DMS53 treated with DMSO at 0.1 percent for 48 hours (cell line): ENCODE results near the gene EXOSC6.
"Not testable (repeated sequence)": the region's sequence is repeated elsewhere in the genome, so short reads cannot be mapped to it uniquely, and the experiment has no call there.

Experiments used
- DNase-seq: peaks from one replicate; lab custom pipeline; 2025; ENCODE audit not compliant: unreplicated experiment; lab: John Stamatoyannopoulos, UW

The EXOSC6 gene

GRCh38 chr16:70199170-70199569, 52.6 kb downstream of the EXOSC6 start:
- DNase-seq = not testable (repeated sequence)

- DNase-seq = not testable (repeated sequence)
These were observed 53.1 kb downstream of the EXOSC6 start for GRCh38 chr16:70198666-70199065.

DNA sequence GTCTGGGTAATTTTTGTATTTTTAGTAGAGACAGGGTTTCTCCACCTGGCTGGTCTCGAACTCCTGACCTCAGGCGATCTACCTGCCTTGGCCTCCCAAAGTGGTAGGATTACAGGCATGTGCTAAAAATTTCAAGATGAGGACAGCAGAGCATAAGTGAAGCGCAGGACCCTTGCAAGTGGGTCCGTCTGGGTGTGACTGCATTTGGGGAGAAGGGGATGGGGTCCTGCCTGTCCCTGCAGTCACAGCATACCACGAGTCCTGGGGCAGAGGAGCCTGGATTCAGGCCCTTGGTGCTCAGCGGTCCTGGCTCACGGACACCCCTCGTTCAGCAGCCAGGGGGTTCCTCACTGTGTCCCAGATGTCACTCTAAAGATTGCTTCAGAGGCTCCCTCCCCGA, 53.5 kb downstream of the EXOSC6 start:
- DNase-seq = not testable (repeated sequence)

GRCh38 chr16:70197611-70198010, 54.1 kb downstream of the EXOSC6 start:
- DNase-seq = not testable (repeated sequence)
